Calu3 (cell line): ENCODE measurements around the gene MTA3. TPM values are rescaled to one million over a fixed set of nuclear protein-coding genes. Genes with fewer than 3 reads are reported as not detected.

ENCODE experiments used
- BruUV-seq: library from RNA; stranded (reverse); fragments of 400-500 nt; replicated peaks from 2 replicates; lab custom pipeline; 2021; lab: Mats Ljungman, UMichigan
- CTCF ChIA-PET: fragments of 300-600 bp; sonication (Branson Sonifier 250); formaldehyde crosslinking; loops from one replicate; lab custom pipeline; 2022; ENCODE audit warnings: antibody characterized with exemption; lab: Charles Lee
- DNase-seq: peaks from one replicate; pipeline ENCODE4 v3.0.0; 2022
- H3K27ac Mint-ChIP-seq: one replicate; pipeline ENCODE4 v1.8.0; 2022; ENCODE audit warnings: mixed read lengths; ENCODE audit not compliant: unreplicated experiment
- H3K27me3 Mint-ChIP-seq: one replicate; pipeline ENCODE4 v1.8.0; 2022; ENCODE audit warnings: mixed read lengths; ENCODE audit not compliant: unreplicated experiment
- H3K36me3 Mint-ChIP-seq: one replicate; pipeline ENCODE4 v1.8.0; 2022; ENCODE audit warnings: mild to moderate bottlenecking, moderate library complexity, mixed read lengths; ENCODE audit not compliant: insufficient read depth, unreplicated experiment
- H3K4me1 Mint-ChIP-seq: one replicate; pipeline ENCODE4 v1.8.0; 2022; ENCODE audit warnings: mild to moderate bottlenecking, low read depth, mixed read lengths; ENCODE audit not compliant: unreplicated experiment
- H3K4me3 Mint-ChIP-seq: one replicate; pipeline ENCODE4 v1.8.0; 2022; ENCODE audit warnings: mild to moderate bottlenecking, low read depth, moderate library complexity, mixed read lengths; ENCODE audit not compliant: unreplicated experiment
- H3K9me3 Mint-ChIP-seq: one replicate; pipeline ENCODE4 v1.8.0; 2022; ENCODE audit warnings: low read depth, mixed read lengths; ENCODE audit not compliant: unreplicated experiment
- CTCF ChIP-seq: fragments of 200-600 bp; IDR thresholded peaks from one replicate; pipeline ENCODE4 v1.8.0; 2022; ENCODE audit warnings: antibody characterized with exemption; ENCODE audit not compliant: unreplicated experiment
- intact Hi-C: fragments of 100-400 bp; cut with micrococcal nuclease; formaldehyde crosslinking; loops from one replicate; pipeline ENCODE4 v1.10.0; 2022; ENCODE audit not compliant: unreplicated experiment
- total RNA-seq: library from RNA; stranded (reverse); gene quantifications from 2 replicates; pipeline ENCODE4 v1.2.3, GENCODE V29; 2022

The MTA3 gene
- total RNA-seq, 1 experiment from 2014 or later = 46.5 TPM

- Mint-ChIP-seq H3K36me3 (peaks cover 4% of the 10 kb centered on the region), H3K27ac (no peak overlapping the region), H3K27me3 (peaks cover 31% of the 10 kb centered on the region), H3K4me1 (no peaks in the 10 kb centered on the region), H3K9me3 (no peaks in the 10 kb centered on the region), H3K4me3 (no peak overlapping the region)
- DNase-seq = no peak
- intact Hi-C loops = no loop called here
- no peak for TF ChIP-seq CTCF
- CTCF ChIA-PET = no interaction called here
- BruUV-seq = no TSS peak
Measured at GRCh38 chr2:42804338-42804737, 235.9 kb downstream of the MTA3 start.

DNA sequence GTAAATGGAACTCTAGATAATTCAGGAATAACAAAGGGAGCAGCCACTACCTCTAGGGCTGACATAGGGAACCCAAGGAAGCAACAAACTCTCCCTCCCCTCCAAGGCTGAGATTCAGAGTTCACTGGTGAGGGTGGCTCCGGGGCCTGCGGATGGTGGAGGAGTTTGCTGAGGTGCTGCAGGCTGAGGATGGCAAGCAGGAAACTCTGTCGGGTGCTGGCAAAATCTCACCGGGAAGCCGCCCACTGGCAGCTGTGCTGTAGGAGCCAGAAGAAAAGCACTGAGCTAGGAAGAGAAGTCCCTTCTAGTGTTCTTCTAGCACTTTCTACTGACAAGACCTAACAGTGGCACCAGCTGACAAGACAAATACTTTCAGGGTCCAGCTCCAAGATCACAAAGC lies 236.5 kb downstream of the MTA3 start:
- BruUV-seq = no TSS peak
- CTCF ChIA-PET = no interaction called here
- H3K4me1 Mint-ChIP-seq = no peaks in the 10 kb centered on the region
- intact Hi-C loops = no loop called here
- TF ChIP-seq CTCF = no peak
- no peaks in the 10 kb centered on the region for H3K9me3 Mint-ChIP-seq
- no peak for DNase-seq
- no peak overlapping the region for H3K4me3 Mint-ChIP-seq
- peaks cover 10% of the 10 kb centered on the region for H3K36me3 Mint-ChIP-seq
- no peak overlapping the region for H3K27ac Mint-ChIP-seq
- peaks cover 31% of the 10 kb centered on the region for H3K27me3 Mint-ChIP-seq

Other genes with a start within 250 kb of the MTA3 start
- gene COX7A2L, start 207.4 kb upstream of the MTA3 start, total RNA-seq = 97.5 and 98.0 TPM in 2 replicates
- gene KCNG3, start 74.7 kb upstream of the MTA3 start, total RNA-seq = 0.73 and 0.94 TPM in 2 replicates
- gene OXER1, start 195.5 kb downstream of the MTA3 start, total RNA-seq = 0.27 and 0.59 TPM in 2 replicates
- 1.5 and 2.2 TPM in 2 replicates for gene HAAO, start 224.0 kb downstream of the MTA3 start, total RNA-seq